ENCODE results near the gene SLC6A3.
"Not testable (repeated sequence)": the region's sequence is repeated elsewhere in the genome, so short reads cannot be mapped to it uniquely, and the experiment has no call there.

The SLC6A3 gene

DNA sequence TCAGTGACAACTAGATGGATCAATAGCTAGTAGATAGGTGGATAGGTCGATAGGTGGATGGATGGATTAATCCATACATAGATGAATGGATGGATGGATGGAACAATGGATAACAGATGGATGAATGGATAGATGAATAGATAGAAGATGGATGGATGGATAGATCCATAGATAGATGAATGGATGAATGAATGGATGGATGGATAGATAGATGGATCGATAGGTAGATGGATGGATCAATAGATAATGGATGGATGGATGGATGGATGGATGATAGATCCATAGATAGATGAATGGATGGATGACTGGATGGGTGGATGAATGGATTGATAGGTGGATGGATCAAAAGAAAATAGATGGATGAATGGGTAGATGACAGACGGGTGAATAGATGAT lies 5.1 kb downstream of the SLC6A3 start:
- no peak for DNase-seq (ENCODE audit: low spot score)

DNA sequence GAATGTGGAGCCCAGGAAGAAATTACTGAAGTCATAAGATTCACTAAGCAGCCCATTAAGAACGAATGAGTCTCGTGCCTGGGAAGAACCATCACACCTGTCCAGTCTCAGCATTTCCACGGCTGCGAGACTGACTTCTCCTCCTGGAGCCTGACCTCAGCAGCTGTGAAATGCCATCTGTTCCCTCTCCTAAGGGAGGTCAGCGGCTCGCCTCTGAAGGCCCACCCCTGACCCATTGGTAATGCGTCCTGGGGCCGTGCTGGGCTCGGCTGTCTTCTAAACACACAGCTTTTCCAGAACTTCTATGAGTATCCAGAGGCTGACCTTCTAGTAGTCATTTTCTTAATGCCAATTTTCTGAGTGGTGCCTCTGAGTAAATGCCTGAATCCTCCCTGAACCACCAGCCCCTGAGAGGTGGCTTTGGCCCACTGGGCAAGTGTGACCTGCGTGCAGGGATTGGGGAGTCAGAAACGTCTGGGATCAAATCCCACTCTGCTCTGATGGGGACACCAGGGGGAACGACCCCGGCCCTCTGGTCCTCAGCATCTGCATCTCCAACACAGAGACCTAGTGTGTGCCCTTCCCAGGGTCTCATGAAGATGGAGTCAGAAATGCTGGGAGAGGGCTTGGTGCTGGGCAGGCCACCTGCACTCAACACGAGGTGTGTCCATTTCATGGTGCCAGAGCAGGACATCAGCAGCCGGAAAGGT lies 5.7 kb downstream of the SLC6A3 start:
- DNase-seq (ENCODE audit: low spot score) = no peak

DNA sequence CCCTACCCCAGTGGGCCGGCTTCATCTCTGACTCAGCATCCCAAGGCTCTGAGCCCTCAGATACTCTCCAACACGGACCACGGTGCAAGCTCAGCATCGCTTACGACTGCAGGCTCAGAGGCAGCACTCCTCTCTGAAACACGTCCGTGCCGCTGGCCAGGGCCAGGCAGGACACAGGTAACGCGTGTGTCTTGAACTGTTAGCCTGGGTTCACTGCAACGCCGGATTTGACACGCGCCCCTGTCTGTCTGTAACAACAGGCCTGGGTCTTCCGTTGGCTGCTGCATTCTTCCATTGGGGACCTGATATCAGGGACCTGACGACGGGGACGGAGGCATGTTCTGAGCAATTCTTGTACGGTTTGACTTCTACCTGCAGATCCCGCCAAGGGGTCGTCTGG lies 6.4 kb downstream of the SLC6A3 start:
- DNase-seq (ENCODE audit: low spot score) = no peak

DNA sequence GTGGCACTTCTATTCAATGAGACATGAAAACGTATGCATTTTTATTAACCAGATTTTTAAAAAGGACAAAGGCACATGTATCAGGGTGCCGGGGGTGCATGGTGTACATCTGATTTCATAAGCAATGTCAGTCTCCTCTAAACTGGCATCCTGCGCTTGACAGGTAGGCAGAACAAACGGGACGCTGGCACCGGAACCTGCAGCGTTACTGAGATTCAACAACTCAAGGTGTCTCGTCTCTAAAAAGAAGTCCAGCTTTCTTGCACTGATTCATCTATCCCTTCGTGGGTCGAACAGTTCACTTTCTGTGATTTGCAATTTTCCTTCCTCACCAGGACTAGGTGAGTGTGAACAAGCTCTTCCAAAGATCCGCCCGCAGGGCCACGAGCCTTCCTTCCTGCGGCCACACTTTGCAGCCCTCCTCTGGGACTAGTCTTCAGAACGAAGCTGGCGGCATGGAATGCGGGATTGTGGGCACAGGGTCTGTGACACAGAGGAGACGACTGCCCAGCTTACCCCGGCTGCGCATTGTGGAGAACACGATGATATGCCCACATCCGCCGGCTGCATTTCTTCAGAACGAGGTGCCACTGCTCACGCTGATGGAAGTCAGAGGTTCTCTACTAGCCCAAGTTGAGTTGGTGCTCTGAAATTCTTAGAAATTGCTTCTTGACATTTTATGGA lies 7.2 kb downstream of the SLC6A3 start:
- no peak for DNase-seq (ENCODE audit: low spot score)

DNA sequence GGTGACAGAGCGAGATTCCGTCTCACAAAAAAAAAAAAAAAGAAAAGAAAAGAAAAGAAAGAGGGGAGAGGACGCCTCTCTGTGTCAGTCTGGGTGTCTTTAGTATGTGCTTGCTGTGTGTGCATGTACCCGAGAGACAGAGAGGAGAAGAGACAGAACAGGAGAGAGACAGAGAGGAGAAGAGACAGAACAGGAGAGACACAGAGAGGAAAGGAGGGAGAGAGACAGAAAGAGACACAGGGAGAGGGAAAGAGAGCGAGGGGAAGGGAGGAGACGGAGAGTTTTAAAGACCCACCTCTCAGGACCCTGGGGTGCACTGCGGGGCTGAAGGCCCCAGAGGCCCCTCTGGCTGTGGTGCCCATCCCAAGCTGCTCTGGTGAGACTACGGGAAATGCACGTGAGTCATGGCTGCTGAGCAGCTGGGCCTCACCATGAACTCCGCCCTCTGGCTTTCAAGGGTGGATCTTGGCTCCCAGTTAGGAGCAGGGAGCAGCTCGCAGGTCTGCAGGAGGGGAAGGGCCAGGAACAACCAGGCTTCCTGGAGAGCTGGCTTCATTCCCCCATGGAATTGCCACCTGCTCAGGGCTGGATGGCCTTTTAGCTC lies 7.9 kb downstream of the SLC6A3 start:
- DNase-seq (ENCODE audit: low spot score) = peak; percentile 58

DNA sequence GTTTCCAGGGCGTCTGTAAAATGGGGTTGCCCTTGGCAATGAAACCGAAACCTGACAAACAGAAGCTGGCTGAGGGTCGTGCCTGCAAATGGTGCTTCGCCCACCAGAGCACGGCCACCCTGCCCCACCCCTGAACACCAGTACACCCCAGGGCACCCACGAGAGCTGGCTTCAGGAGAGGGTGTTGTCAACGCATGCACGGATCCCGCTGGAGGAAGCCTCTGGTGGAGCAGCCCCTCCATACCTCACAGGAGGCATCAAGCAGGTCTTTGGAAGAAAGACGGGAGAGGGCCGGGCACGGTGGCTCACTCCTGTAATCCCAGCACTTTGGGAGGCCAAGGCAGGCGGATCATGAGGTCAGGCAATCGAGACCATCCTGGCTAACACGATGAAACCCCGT lies 8.6 kb downstream of the SLC6A3 start:
- no peak for DNase-seq (ENCODE audit: low spot score)

DNA sequence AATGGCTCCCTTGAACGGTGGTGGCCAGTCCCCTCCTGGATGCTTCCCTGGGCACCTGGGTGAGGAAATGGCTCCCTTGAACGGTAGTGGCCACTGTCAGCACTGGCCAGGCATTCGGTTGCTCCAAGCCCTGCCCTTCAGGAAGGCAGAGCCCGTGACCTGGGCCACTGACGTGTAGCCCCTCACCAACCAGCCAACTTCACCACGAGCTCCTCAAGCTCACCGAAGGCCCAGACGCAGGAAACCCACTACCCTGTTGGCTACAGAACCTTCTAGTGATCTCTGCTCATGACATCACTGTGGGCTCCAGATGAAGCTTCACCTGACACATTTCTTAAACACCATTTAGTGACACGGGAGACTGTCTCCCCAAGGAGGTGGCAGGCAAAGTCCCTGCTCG lies 9.2 kb downstream of the SLC6A3 start:
- no peak for DNase-seq (ENCODE audit: low spot score)

DNA sequence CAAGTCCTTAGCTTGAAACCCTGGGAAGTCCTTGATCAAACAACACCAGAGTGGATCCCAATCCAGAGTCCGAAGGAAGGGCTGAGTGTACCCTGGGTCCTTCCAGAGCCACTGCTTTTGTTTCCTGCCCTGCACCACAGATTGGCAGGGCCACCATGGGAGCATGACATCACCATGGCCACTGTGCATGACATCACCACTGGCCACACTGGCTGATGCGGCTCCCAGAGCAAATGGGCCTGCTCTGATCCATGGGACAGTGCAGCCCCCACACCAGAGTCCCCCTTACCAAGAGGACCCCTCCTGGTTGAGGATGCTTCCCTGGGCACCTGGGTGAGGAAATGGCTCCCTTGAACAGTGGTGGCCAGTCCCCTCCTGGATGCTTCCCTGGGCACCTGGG lies 9.9 kb downstream of the SLC6A3 start:
- DNase-seq (ENCODE audit: low spot score) = no peak

DNA sequence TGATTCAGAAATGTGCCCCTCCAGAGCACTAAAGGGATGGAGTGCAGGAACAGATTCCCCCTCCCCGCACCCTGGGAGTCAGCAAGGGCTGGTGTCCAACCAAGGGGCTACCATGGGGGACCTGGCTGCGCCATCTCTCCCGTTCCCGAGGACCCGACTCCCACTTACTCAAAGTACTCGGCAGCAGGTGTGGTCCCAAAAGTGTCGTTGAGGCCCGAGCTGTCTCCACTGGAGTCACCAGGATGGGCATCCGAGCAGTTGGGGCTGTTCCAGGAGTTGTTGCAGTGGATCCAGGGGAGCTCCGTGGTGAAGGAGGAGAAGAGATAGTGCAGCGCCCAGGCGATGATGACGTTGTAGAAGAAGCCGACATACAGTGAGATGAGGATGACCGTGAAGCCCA lies 12.9 kb downstream of the SLC6A3 start:
- DNase-seq (ENCODE audit: low spot score) = no peak

DNA sequence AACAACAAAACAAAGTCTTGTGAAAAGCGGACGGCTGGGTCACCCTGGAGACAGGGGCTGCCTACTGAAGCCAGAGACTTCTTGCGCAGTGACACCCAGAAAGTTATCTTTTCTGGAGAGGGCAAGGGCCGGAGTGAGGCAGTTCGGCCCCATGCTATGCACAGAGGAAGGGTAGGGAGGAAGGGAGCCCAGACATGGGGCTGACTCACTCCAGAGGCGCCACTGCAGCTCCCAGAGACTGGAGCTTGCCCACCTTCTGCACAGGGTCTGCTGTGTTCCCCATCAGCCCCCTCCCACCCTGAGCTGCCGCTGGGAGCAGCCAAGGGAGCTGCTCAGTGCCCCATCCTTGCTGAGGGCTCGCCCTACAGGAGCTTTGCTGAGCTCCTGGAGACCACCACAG lies 13.3 kb downstream of the SLC6A3 start:
- no peak for DNase-seq (ENCODE audit: low spot score)

DNA sequence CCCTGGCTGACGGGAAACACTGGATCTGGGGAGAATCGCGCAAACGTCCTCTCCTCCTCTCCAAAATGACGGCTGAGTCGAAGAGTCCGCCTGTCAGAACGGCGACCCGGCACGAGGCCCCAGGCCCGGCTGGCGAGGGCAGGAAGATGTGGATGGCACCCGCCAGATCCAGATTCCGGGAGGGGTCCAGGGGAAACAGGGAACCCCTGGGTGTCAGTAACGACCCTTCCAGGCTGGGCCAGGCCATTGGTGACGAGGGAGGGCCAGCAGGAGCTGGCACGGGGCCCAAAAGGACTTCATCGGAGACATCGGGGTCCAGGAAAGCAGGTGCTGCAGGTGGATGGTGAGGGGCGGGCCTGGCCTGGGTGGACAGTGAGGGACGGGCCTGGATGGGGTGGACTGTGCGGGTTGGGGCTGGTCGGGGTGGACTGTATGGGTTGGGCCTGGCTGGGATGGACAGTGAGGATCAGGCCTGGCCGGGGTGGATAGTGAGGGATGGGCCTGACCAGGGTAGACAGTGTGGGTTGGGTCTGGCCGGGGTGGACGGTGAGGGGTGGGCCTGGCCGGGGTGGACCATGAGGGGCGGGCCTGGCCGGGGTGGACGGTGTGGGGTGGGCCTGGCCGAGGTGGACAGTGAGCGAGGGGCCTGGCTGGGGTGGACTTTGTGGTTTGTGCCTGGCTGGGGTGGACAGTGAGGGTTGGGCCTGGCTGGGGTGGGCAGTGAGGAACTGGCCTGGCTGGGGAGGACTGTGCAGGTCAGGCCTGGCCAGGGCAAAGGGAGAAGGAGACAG lies 14.0 kb downstream of the SLC6A3 start:
- DNase-seq (ENCODE audit: low spot score) = no peak

DNA sequence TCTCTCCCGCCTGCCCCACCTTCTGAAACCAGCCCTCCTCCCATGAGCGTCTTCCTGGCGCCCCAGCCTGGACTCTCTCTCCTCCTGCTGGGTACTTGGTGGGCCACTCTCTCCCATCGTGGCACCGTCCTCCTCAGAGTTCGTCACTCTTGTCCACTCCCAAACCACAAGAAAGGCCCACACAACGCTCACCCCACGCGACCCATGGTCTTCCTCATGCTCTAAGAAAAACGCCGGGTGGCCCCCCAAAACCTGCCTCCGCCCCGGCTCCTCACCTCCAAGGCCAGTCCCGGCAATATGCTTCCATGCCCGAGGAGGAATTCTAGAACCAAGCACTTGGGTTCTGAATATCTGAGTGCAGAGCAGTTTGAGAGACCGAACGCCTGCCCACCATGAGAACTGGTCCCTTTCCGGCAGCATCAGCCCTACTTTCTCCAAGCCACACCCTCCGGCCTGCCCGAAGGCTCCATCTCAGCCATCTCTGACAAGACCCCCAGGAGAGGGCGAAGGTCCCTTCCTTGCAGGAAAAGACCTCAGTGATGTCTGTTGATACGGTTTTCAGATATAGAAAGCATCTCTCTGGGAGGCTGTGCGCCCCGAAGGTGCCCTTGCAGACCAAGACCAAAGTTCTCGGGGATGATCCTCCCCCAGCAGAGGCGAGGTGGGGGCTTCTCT lies 15.0 kb downstream of the SLC6A3 start:
- no peak for DNase-seq (ENCODE audit: low spot score)

DNA sequence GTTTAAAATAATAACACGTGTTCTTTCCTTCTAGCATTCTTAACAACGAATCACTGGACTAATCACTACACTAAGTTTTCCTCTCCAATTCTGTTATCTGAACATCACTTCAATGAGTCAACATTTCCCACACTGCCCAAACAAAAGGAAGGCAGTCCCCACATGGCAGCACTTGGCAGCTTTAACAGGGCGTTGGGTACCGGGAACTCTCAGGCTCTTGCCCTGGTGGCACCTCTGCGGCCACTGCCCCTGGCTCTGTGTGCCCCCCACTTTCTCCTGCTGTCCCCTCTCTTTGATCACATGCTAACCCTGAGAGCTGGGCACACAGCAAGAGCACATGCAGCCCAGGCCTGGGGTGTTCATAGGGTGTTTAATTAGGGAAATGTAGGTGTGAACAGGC lies 15.7 kb downstream of the SLC6A3 start:
- no peak for DNase-seq (ENCODE audit: low spot score)

DNA sequence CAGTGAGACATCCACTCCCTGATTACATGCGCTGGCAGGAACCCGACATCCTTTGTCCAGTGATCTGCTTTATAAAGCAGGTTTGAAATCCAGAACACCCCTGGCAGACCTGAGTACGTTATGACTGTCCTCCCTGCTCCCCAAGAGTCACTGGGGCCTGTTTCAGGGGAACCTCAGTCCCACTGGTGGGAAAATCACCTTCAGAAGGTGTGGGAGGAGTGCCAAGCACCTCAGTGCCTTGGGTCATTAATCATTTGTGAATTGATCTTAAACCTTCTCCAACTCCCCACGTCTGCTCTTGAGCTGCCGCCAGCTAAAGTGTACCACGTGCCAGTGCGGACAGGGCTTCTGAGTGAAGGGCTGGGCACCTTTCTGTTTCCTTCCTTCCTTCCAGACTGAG lies 16.2 kb downstream of the SLC6A3 start:
- no peak for DNase-seq (ENCODE audit: low spot score)

DNA sequence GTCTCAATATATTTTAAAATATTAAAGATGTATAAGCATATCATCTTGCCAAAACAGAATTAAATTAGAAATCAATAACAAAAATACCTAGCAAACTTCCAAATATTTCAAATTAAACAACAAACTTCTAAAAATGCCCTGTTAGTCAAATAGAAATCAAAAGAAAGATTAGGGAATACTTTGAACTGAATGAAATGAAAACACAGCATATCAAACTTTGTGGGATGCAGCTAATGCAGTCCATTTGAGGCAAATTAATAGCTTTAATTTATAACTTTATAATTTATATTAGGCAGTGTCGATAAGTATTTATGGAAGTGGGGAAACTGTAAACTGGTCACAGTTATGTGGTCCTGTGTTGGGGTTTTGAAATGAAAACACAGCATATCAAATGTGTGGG lies 17.1 kb downstream of the SLC6A3 start:
- no peak for DNase-seq (ENCODE audit: low spot score)

DNA sequence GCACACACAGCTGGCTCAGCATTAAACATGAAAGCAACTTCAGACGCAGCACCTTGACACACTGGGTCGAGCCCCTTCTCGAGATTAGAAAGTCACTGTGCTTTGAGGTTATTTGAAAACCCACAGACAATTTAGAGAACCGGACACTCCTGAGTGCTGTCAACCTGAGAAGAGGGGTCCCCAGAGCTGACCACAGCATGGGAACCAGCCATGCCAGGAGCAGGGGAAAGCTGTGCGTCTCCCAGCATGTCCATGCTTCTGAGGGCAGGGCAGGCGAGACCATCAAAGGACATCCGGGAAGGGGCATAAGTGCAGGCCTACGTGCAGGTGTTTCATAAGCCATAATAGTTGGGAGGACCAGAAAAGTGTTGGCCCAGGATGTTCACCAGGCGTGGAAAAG lies 20.5 kb downstream of the SLC6A3 start:
- DNase-seq (ENCODE audit: low spot score) = no peak

DNA sequence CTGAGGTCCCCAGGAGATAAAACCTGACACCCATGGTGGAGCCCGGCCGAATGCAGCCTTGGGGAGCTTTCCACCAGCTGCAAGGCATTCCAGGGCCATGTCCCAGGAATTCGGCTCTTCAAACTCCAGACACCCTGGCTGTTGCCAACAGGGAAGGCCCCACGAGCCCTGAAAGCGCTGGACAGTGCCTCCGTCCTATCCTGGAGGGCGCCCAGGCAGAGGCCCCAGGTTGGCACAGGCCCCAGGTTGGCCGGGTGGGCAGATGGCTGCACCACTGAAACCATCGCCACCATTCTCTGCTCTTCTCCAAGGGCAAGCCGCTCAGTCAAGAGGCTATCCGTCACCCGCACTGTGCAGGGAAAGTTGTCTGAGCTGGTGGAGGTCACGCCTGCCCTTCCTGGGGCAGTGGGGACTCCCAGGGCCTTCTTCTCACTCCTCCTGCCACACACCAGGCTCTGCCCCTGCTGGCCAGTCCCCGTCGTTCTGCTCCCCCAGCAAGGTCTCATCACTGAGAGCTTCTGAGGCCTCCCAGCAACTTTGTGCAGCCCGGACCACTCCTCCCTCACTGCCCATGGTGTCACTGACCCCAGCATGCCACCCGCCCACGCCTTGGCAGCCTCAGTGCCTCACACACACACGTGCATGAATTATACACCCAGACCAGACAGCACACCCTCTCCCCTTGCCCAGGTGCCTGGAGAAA lies 21.2 kb downstream of the SLC6A3 start:
- DNase-seq (ENCODE audit: low spot score) = no peak

DNA sequence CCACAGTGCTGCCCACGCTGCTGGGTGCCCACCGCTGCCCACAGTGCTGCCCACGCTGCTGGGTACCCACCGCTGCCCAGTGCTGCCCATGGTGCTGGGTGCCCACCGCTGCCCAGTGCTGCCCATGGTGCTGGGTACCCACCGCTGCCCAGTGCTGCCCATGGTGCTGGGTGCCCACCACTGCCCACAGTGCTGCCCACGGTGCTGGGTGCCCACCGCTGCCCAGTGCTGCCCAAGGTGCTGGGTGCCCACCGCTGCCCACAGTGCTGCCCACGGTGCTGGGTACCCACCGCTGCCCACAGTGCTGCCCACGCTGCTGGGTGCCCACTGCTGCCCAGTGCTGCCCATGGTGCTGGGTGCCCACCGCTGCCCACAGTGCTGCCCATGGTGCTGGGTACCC lies 22.7 kb downstream of the SLC6A3 start:
- not testable (repeated sequence) for DNase-seq (ENCODE audit: low spot score)

DNA sequence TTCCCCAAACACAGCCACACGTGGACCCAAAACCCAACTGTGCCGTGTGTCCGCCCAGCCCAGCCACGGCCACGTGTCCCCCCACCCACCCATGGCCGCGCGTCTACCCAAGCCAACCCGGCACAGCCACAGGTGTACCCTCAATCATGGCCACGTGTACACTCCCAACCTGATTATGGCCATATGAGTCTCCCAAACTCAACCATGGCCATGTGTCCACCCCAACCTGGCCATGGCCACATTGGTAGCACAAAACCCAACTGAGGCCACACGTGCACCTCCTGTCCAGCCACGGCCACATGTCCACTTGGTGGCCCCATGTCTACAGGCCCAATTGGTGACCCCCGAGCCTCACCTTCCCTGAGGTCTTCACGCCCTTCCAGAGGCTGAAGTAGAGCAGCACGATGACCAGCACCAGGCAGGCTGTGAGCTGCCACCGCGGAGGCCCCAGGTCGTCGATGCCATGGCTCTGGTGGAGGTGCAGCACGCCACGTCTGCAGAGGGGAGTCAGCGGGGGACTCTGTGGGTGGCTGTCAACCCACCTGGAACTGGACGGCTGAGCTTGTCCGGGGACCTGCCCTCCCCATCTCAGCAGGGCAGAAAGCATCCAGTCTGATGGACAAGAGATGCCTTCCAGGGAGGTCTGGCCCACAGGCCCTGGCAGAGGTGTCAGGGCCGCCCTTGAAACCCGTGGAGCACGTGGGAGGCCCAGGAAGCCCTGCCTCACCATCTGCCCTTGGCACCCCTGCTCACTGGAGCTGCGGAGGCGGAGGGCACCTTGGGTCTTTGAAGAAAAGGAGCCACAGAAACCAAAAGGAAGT lies 23.5 kb downstream of the SLC6A3 start:
- DNase-seq (ENCODE audit: low spot score) = no peak
